ENCODE results near the gene IQSEC1. TPM values are rescaled to one million over a fixed set of nuclear protein-coding genes. Genes with fewer than 3 reads are reported as not detected.

The IQSEC1 gene
- total and polyA plus RNA-seq, 2 experiments from 2014 or later: 8.0 to 51.9 TPM

GRCh38 chr3:13066834-13067233 lies 6.4 kb downstream of the IQSEC1 start (continued):
- no peak for TF ChIP-seq REST (IDR thresholded peaks at IDR 0.05; ENCODE audit: unreplicated experiment)
- TF ChIP-seq EZH2phosphoT487 (IDR thresholded peaks at IDR 0.05; ENCODE audit: unreplicated experiment): no peak
- no peak for TF ChIP-seq CREB1 (CRISPR knock-in tag; IDR thresholded peaks at IDR 0.05; ENCODE audit: low read depth)

- no peaks in the 10 kb centered on the region for H3K27me3 ChIP-seq (ENCODE audit: insufficient read depth)
- no peaks in the 10 kb centered on the region for H3K9me2 ChIP-seq (ENCODE audit: insufficient read depth)
- no peaks in the 10 kb centered on the region for H3K9me3 Mint-ChIP-seq
- no peaks in the 10 kb centered on the region for H3K79me2 ChIP-seq (replicated peaks; ENCODE audit: insufficient read depth)
- DNase-seq (ENCODE audit: low spot score) (no peak), ATAC-seq (no peak)
- no peaks in the 10 kb centered on the region for H4K20me1 ChIP-seq (replicated peaks; ENCODE audit: insufficient read depth)
- H3F3A ChIP-seq (replicated peaks; ENCODE audit: low read depth): no peaks in the 10 kb centered on the region
- no peak overlapping the region for H2AFZ ChIP-seq
- H3K27me3 Mint-ChIP-seq (ENCODE audit: insufficient read depth, low read depth, poor library complexity): peaks cover 10% of the 10 kb centered on the region
- H3K36me3 ChIP-seq (ENCODE audit: insufficient read depth): no peaks in the 10 kb centered on the region
- no peaks in the 10 kb centered on the region for H3K4me1 ChIP-seq (ENCODE audit: insufficient read depth)
- no peak overlapping the region for H3K27ac Mint-ChIP-seq
- no peak overlapping the region for H3K4me3 ChIP-seq
- no peaks in the 10 kb centered on the region for H3K36me3 Mint-ChIP-seq (ENCODE audit: low read depth)
- H3K4me3 Mint-ChIP-seq: no peak overlapping the region
- no peak overlapping the region for H3K27ac ChIP-seq (ENCODE audit: low read depth)
- H3K4me2 ChIP-seq: no peak overlapping the region
- no peaks in the 10 kb centered on the region; the same call in 2 of the 3 replicates for H3K4me1 Mint-ChIP-seq
- TF ChIP-seq STAT1 (IDR thresholded peaks at IDR 0.05; ENCODE audit: unreplicated experiment): no peak
- TF ChIP-seq ZNF331 (CRISPR knock-in tag; IDR thresholded peaks at IDR 0.05; ENCODE audit: low read depth): no peak
Observed at GRCh38 chr3:13066236-13066635, 7.0 kb downstream of the IQSEC1 start.

GRCh38 chr3:13065727-13066126 lies 7.5 kb downstream of the IQSEC1 start:
- no peaks in the 10 kb centered on the region for H3K36me3 ChIP-seq (ENCODE audit: insufficient read depth)
- H3K4me3 Mint-ChIP-seq: no peak overlapping the region
- no peaks in the 10 kb centered on the region for H4K20me1 ChIP-seq (replicated peaks; ENCODE audit: insufficient read depth)
- H3K4me2 ChIP-seq: no peak overlapping the region
- H2AFZ ChIP-seq: no peak overlapping the region
- no peaks in the 10 kb centered on the region for H3K4me1 ChIP-seq (ENCODE audit: insufficient read depth)
- no peaks in the 10 kb centered on the region for H3K27me3 ChIP-seq (ENCODE audit: insufficient read depth)
- H3K27ac Mint-ChIP-seq: no peak overlapping the region
- H3K36me3 Mint-ChIP-seq (ENCODE audit: low read depth): no peaks in the 10 kb centered on the region
- no peak for ATAC-seq
- no peak for DNase-seq (ENCODE audit: low spot score)
- no peaks in the 10 kb centered on the region for H3F3A ChIP-seq (replicated peaks; ENCODE audit: low read depth)
- TF ChIP-seq STAT1 (IDR thresholded peaks at IDR 0.05; ENCODE audit: unreplicated experiment) (no peak), REST (IDR thresholded peaks at IDR 0.05; ENCODE audit: unreplicated experiment) (no peak)
- H3K4me3 ChIP-seq: no peak overlapping the region
- no peaks in the 10 kb centered on the region for H3K79me2 ChIP-seq (replicated peaks; ENCODE audit: insufficient read depth)
- no peaks in the 10 kb centered on the region for H3K9me3 Mint-ChIP-seq
- no peaks in the 10 kb centered on the region; the same call in 2 of the 3 replicates for H3K4me1 Mint-ChIP-seq
- H3K9me2 ChIP-seq (ENCODE audit: insufficient read depth): no peaks in the 10 kb centered on the region
- peaks cover 10% of the 10 kb centered on the region for H3K27me3 Mint-ChIP-seq (ENCODE audit: insufficient read depth, low read depth, poor library complexity)
- no peak overlapping the region for H3K27ac ChIP-seq (ENCODE audit: low read depth)
